NCI-H1436 (cell line): Measurements from ENCODE around the gene SCAF1.

Experiments
- DNase-seq: peaks from one replicate; lab custom pipeline; 2025; lab: John Stamatoyannopoulos, UW

Gene SCAF1

DNA sequence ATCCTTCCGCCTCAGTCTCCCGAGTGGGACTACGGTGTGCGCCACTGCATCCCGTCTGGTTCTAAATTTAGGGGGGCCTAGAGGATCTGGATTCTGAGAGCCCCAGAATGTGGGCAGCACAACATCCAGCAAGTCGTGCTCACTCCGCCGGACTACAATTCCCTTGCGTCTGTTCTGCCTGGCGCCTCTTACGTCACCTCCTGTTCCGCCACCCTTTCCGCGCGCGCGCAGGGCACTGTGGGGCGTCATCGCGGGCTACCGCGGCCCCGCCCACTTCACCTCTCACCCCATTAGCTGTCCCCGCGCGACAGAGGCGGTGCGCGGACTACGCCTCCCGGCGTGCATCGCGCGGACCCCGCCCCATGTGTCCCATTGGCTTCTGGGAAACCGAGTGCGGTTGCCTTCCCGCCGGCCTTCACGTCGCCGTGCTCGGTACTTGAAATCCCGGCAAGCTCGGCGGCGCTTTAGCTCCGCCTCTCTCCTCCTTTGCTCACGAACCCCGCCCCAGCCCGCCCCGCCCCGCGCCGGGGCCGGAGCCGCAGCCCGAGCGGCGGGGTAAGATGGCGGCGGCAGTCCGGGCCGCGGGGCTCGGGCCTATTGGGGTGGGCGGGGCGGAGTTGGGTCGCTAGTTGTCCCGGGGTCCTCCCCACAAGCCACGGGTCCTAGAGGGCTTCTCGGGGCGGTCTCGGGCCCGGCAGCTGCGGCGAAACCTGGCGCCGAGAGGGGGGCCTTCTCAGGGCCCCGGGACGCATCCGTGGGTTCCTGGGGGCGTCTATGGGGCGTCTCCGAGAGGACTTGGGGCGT lies at the start of gene SCAF1:
SCAF1 (plus strand) TSS at position 522 of the 804 bp plus-strand sequence. CDS start 2,818 bp downstream, outside the sequence.
- peak; percentile 100 for DNase-seq

- DNase-seq = peak; percentile 25
Measured at GRCh38 chr19:49592486-49593232, 49.4 kb upstream of the SCAF1 start.

GRCh38 chr19:49593233-49594113 lies 48.5 kb upstream of the SCAF1 start:
- peak; percentile 96 for DNase-seq

DNA sequence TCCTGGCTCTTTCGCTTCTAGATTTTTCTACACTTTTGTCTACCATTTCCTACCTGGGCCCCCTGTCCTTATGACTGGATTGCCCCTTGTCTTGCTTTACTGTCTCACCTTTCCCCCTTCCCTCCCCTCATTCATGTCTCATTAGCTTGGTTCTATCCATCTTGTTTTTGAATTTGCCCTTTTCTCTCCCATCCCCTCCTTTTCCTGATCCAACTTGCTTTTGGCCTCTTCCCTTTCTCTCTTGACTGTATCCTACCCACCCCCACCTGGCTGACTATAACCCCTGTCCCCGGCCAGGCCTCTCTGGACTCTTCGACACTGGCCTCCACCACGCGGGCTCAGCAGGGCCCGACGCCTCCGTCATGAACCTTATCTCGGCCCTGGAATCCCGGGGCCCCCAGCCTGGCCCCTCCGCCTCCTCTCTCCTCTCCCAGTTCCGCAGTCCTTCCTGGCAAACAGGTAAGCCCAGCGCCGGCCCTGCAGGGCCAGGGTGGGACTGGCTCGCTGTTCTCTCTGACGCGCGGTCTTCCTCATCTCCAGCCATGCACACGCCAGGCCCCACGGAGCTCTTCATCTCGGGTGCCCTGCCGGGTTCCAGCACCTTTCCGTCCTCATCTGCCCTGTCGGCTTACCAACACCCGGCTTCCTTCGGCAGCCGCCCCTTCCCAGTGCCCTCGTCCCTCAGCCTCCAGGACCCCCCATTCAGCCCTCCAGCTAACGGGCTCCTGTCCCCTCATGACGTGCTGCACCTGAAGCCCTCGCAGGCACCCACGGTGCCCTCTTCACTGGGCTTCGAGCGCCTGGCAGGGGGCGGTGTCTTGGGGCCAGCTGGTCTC lies 47.6 kb upstream of the SCAF1 start:
- no peak for DNase-seq

GRCh38 chr19:49594993-49595818 lies 46.8 kb upstream of the SCAF1 start:
- no peak for DNase-seq

DNA sequence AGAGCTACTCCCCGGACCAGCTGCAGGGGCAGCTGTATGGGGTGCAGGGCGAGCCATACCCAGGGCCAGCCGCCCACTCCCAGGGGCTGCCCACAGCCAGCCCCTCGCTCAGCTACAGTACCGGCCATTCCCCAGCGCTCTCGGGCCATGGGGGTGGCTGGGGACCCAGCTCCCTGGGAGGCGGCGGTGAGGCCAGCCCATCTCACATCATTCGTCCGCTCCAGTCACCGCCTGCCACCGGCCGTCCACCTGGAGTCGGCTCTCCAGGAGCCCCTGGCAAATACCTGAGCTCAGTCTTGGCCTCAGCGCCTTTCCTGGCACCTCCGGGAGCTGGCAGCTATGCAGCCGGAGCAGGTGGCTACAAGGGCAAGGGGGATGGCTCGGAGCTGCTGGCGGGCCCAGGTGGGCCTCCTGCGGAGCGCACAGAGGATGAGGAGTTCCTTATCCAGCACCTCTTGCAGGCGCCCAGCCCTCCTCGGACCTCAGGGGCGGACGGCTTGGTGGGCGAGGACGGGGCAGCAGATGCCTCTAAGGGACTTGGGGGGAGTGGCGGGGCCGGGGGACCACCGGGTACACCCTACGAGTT lies 46.1 kb upstream of the SCAF1 start:
- DNase-seq = no peak

GRCh38 chr19:49596407-49596806 lies 45.6 kb upstream of the SCAF1 start:
- no peak for DNase-seq

DNA sequence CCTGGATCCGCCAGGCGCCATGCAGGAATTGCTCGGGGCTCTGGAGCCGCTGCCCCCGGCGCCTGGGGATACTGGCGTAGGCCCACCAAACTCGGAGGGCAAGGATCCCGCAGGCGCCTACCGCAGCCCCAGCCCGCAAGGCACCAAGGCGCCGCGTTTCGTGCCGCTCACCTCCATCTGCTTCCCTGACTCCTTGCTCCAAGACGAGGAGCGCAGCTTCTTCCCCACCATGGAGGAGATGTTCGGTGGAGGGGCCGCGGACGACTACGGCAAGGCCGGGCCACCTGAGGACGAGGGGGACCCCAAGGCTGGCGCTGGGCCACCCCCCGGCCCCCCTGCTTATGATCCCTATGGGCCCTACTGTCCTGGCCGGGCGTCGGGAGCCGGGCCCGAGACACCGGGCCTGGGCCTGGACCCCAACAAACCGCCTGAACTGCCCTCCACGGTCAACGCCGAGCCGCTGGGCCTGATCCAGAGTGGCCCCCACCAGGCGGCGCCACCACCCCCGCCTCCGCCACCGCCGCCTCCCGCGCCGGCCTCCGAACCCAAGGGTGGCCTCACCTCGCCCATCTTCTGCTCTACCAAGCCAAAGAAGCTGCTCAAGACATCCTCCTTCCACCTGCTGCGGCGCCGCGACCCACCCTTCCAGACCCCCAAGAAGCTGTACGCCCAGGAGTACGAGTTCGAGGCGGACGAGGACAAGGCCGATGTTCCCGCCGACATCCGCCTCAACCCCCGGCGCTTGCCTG lies 44.9 kb upstream of the SCAF1 start:
- no peak for DNase-seq

DNA sequence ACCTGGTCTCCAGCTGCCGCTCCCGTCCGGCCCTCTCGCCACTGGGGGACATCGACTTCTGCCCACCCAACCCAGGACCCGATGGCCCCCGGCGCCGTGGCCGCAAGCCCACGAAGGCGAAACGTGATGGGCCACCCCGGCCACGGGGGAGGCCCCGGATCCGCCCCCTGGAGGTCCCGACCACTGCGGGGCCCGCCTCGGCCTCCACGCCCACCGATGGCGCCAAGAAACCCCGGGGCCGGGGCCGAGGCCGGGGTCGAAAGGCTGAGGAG lies 44.4 kb upstream of the SCAF1 start:
- no peak for DNase-seq

GRCh38 chr19:49599378-49600295 lies 42.4 kb upstream of the SCAF1 start:
- no peak for DNase-seq

- DNase-seq = no peak
Measured at GRCh38 chr19:49601482-49602038, 40.4 kb upstream of the SCAF1 start.

- no peak for DNase-seq
Measured at GRCh38 chr19:49602806-49603205, 39.2 kb upstream of the SCAF1 start.

- DNase-seq = no peak
Measured at GRCh38 chr19:49605605-49606004, 36.4 kb upstream of the SCAF1 start.

DNA sequence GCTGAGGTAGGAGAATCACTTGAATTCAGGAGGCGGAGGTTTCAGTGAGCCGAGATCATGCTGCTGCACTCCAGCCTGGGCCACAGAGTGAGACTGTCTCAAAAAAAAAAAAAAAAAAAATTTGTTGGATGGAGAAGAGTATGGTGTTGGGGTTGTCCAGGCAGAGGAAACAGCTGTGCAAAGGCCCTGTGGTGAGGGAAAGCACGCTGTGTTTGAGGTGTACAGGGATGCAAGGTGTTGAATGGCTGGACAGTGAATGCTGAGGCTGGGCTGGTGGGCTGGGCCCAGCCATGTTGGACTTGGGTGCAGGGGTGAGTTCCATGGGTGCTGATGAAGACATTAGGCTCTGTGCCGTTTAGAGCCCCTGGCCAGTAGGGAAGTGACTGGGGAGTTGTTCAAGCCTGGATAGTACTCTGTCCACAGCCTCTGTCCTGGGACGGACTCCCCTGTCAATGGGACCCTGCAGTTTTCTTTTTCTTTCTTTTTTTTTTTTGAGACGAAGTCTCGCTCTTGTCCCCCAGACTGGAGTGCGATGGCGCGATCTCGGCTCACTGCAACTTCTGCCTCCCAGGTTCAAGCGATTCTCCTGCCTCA lies 32.4 kb upstream of the SCAF1 start:
- DNase-seq = no peak

GRCh38 chr19:49613374-49613773 lies 28.6 kb upstream of the SCAF1 start:
- DNase-seq = no peak

DNA sequence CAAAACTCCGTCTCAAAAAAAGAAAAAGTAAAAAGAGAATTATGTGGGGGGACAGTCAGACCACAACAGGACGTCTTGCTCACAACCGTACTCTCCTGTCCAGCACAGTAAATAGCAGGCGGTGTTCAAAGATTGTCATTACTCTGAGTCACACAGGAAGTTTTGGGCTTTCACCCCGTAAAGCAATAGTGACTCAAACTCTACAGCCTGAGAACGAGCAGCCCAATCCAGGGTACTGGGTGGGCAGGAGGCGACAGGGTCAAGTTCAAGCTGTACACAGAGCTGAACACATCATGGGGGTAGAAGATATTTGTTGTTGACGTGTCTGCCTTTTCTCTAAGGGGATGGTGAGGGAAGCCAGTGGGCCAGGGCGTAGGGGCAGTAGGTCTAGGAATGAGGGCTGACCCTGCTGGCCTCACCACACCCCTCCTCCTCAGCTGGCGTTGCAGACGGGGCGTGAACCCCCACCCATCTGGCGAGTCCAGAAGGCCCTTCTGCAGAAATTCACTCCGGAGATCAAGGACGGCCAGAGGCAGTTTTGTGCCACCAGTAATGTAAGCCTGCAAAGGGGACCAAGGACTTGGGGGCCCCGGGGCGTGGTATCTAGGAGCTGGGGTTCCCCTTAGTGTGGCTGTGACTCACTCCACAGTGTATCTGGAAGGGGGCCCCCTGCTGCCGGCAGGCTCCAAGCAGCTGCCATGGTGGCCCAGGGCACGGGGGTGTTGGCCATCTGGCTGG lies 27.7 kb upstream of the SCAF1 start:
- no peak for DNase-seq

DNA sequence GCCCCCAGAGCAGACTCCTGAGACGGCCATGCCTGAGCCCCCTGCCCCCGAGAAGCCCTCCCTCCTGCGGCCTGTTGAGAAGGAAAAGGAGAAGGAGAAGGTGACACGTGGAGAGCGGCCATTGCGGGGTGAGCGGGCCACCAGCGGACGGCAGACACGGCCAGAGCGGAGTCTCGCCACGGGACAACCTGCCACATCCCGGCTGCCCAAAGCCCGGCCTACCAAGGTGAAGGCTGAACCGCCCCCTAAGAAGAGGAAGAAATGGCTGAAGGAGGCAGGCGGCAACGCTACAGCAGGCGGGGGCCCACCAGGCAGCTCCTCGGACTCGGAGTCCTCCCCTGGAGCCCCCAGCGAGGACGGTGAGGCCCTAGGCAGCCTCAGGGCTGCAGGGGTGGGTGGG lies 26.1 kb upstream of the SCAF1 start:
- DNase-seq = no peak
